ENCODE results near the gene ZNF750.

The ZNF750 gene

GRCh38 chr17:82859431-82860403 lies 19.9 kb upstream of the ZNF750 start:
- TF ChIP-seq, protein P1, sequence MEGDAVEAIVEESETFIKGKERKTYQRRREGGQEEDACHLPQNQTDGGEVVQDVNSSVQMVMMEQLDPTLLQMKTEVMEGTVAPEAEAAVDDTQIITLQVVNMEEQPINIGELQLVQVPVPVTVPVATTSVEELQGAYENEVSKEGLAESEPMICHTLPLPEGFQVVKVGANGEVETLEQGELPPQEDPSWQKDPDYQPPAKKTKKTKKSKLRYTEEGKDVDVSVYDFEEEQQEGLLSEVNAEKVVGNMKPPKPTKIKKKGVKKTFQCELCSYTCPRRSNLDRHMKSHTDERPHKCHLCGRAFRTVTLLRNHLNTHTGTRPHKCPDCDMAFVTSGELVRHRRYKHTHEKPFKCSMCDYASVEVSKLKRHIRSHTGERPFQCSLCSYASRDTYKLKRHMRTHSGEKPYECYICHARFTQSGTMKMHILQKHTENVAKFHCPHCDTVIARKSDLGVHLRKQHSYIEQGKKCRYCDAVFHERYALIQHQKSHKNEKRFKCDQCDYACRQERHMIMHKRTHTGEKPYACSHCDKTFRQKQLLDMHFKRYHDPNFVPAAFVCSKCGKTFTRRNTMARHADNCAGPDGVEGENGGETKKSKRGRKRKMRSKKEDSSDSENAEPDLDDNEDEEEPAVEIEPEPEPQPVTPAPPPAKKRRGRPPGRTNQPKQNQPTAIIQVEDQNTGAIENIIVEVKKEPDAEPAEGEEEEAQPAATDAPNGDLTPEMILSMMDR (IDR thresholded peaks at IDR 0.05; ENCODE audit: control insufficient read depth, extremely low read depth, insufficient read depth) = no peak
- no peak for DNase-seq (ENCODE audit: low read depth)
- no peak overlapping the region for H3K4me3 ChIP-seq (ENCODE audit: low read depth, low read length)

DNA sequence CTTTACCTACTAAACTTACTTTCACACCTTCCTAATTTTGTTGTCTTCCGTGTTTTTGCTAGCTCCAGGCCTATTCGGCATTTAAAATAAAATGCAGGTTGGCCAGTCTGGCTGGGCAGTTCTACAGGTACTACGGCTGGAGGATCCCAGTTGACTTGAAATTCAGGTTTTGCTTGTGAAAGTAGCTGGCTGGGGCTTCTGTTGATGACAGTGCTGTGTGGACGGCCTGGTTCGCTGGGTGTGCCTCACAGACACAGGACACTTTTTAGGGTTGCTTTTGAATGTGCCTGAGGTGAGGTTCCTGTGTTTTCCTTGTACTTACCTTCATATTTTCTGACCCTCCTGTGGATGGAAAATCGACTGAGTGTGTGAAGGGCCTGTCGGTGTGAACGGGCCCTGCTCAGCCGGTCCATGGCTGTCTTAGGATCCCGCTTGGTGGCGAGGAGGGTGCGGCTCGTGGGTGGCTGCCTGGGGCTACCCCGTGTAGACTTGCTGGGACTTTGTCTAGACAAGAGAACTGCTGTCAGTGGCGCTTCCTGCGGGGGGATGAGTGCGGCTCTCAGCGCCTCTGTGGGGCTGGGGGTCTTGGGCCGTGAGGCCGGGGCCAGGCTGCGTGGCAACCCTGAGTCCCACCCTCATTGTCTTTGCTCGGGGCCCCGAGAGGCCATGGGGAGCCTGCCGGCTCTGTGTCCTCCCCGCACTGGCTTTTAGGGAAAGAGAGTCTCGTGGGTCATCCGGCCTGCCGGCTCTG lies 18.7 kb upstream of the ZNF750 start:
- peak overlapping the region; percentile 32 for H3K4me3 ChIP-seq (ENCODE audit: low read depth, low read length)
- peak; percentile 88 for DNase-seq (ENCODE audit: low read depth)
- TF ChIP-seq, protein P1 (IDR thresholded peaks at IDR 0.05; ENCODE audit: control insufficient read depth, extremely low read depth, insufficient read depth) = no peak

GRCh38 chr17:82856361-82856760 lies 16.5 kb upstream of the ZNF750 start:
- no peak for DNase-seq (ENCODE audit: low read depth)
- no peak overlapping the region for H3K4me3 ChIP-seq (ENCODE audit: low read depth, low read length)

GRCh38 chr17:82854226-82854625 lies 14.4 kb upstream of the ZNF750 start:
- TF ChIP-seq, protein P1 (IDR thresholded peaks at IDR 0.05; ENCODE audit: control insufficient read depth, extremely low read depth, insufficient read depth) = no peak
- no peak overlapping the region for H3K4me3 ChIP-seq (ENCODE audit: low read depth, low read length)
- no peak for DNase-seq (ENCODE audit: low read depth)

More at GRCh38 chr17:82856361-82856760, 16.5 kb upstream of the ZNF750 start:
- TF ChIP-seq, protein P1 (IDR thresholded peaks at IDR 0.05; ENCODE audit: control insufficient read depth, extremely low read depth, insufficient read depth) = no peak

- DNase-seq (ENCODE audit: low read depth) = no peak
- H3K4me3 ChIP-seq (ENCODE audit: low read depth, low read length) = no peak overlapping the region
- TF ChIP-seq, protein P1 (IDR thresholded peaks at IDR 0.05; ENCODE audit: control insufficient read depth, extremely low read depth, insufficient read depth) = no peak
Observed at GRCh38 chr17:82851381-82851780, 11.6 kb upstream of the ZNF750 start.

GRCh38 chr17:82849076-82849945 lies 9.5 kb upstream of the ZNF750 start:
- H3K4me3 ChIP-seq (ENCODE audit: low read depth, low read length) = no peak overlapping the region
- DNase-seq (ENCODE audit: low read depth) = no peak
- TF ChIP-seq, protein P1 (IDR thresholded peaks at IDR 0.05; ENCODE audit: control insufficient read depth, extremely low read depth, insufficient read depth) = no peak

Data from LNCaP clone FGC (cell line).